Stimulated activated CD4-positive, alpha-beta T cell treated with anti-CD3 and anti-CD28 coated beads, Interleukin-1b, Interleukin-23, amount 100 ng/mL, for 24 hours (primary cell): Measurements from ENCODE around the gene EML4.
"Not testable (repeated sequence)": the region's sequence is repeated elsewhere in the genome, so short reads cannot be mapped to it uniquely, and the experiment has no call there.

Experiments used
- DNase-seq, 4 experiments: peaks; one replicate each; pipeline ENCODE4 v3.0.0-alpha.2; 2020; ENCODE audit warnings: low read depth in 4 of 4, low spot score in 1 of 4

The EML4 gene

GRCh38 chr2:42327125-42327524 lies 158.0 kb downstream of the EML4 start:
- DNase-seq = no peak

GRCh38 chr2:42328148-42328833 lies 159.1 kb downstream of the EML4 start:
- DNase-seq = no peak

- DNase-seq = no peak
Observed at GRCh38 chr2:42328923-42329322, 159.8 kb downstream of the EML4 start.

- no peak for DNase-seq
Observed at GRCh38 chr2:42329736-42330135, 160.6 kb downstream of the EML4 start.

- DNase-seq = no peak
Observed at GRCh38 chr2:42331569-42332284, 162.6 kb downstream of the EML4 start.

- no peak for DNase-seq
Observed at GRCh38 chr2:42332575-42332974, 163.4 kb downstream of the EML4 start.

GRCh38 chr2:42333579-42333978 lies 164.4 kb downstream of the EML4 start:
- no peak for DNase-seq

GRCh38 chr2:42334220-42334619 lies 165.1 kb downstream of the EML4 start:
- DNase-seq = no peak

GRCh38 chr2:42334865-42335264 lies 165.7 kb downstream of the EML4 start:
- not testable (repeated sequence) for DNase-seq

GRCh38 chr2:42335514-42336104 lies 166.5 kb downstream of the EML4 start:
- DNase-seq = no peak

GRCh38 chr2:42336361-42336965 lies 167.3 kb downstream of the EML4 start:
- DNase-seq = no peak

GRCh38 chr2:42337356-42337820 lies 168.2 kb downstream of the EML4 start:
- no peak for DNase-seq

- DNase-seq = no peak
Observed at GRCh38 chr2:42337846-42338566, 168.9 kb downstream of the EML4 start.

- DNase-seq = no peak
Observed at GRCh38 chr2:42338567-42339190, 169.5 kb downstream of the EML4 start.

GRCh38 chr2:42339191-42339912 lies 170.2 kb downstream of the EML4 start:
- DNase-seq = no peak

- no peak for DNase-seq
Observed at GRCh38 chr2:42340045-42340937, 171.1 kb downstream of the EML4 start.

GRCh38 chr2:42340938-42341636 lies 171.9 kb downstream of the EML4 start:
- DNase-seq = no peak

GRCh38 chr2:42342061-42342794 lies 173.1 kb downstream of the EML4 start:
- DNase-seq = no peak
